Left ventricle myocardium superior (tissue), 1 donor: ENCODE measurements around the gene COL27A1. TPM values are rescaled to one million over a fixed set of nuclear protein-coding genes. Genes with fewer than 3 reads are reported as not detected.
A peak's percentile ranks its signal among the peaks of the same experiment; 100 is the strongest.
"Not testable (repeated sequence)": the region's sequence is repeated elsewhere in the genome, so short reads cannot be mapped to it uniquely, and the experiment has no call there.

Source experiments
- ATAC-seq: fragments of 200-7000 bp; cut with Tn5 transposase; one replicate; pipeline ENCODE4 v1.9.1; 2020; ENCODE audit warnings: mild to moderate bottlenecking, moderate library complexity
- DNase-seq: peaks from one replicate; pipeline ENCODE4 v3.0.0-alpha.2; 2020
- intact Hi-C: fragments of 100-400 bp; cut with micrococcal nuclease; formaldehyde crosslinking; loops from one replicate; pipeline ENCODE4 v1.11.0; 2022
- total RNA-seq: library from RNA; stranded (reverse); fragmentation: NEBNext Ultra II Directional; extraction: Animal tissue kit (Norgen Biotek cat#: 25700); gene quantifications from one replicate; pipeline ENCODE4 v1.2.1, GENCODE V29; 2021
- donor health status: DM: no; HTN: yes; CAD: no; lungs with severe emphysema.

The COL27A1 gene
- total RNA-seq, 1 donor from 2014 or later: 11.0 TPM

GRCh38 chr9:114176624-114177291 lies 21.4 kb downstream of the COL27A1 start:
- DNase-seq: no peak
- no peak for ATAC-seq
- intact Hi-C loops: no loop called here

- no peak for DNase-seq
- intact Hi-C loops: no loop called here
- no peak for ATAC-seq
Measured at GRCh38 chr9:114177423-114178064, 22.2 kb downstream of the COL27A1 start.

GRCh38 chr9:114178076-114178475 lies 22.7 kb downstream of the COL27A1 start:
- intact Hi-C loops: no loop called here
- DNase-seq (no peak), ATAC-seq (no peak)

- DNase-seq: peak; percentile 79
- intact Hi-C loops: no loop called here
- peak; percentile 82 for ATAC-seq
Measured at GRCh38 chr9:114178756-114179450, 23.6 kb downstream of the COL27A1 start.

- no peak for DNase-seq
- intact Hi-C loops: no loop called here
Measured at GRCh38 chr9:114179516-114179915, 24.2 kb downstream of the COL27A1 start.

GRCh38 chr9:114180696-114181606 lies 25.6 kb downstream of the COL27A1 start:
- DNase-seq (peak; percentile 49), ATAC-seq (peak; percentile 51)
- intact Hi-C loops: no loop called here

More at GRCh38 chr9:114179516-114179915, 24.2 kb downstream of the COL27A1 start:
- no peak for ATAC-seq

- ATAC-seq: peak; percentile 57
- intact Hi-C loops: no loop called here
- peak; percentile 52 for DNase-seq
Measured at GRCh38 chr9:114181607-114182409, 26.5 kb downstream of the COL27A1 start.

- DNase-seq: no peak
- ATAC-seq: no peak
- intact Hi-C loops: no loop called here
Measured at GRCh38 chr9:114183006-114183405, 27.7 kb downstream of the COL27A1 start.

GRCh38 chr9:114184071-114184470 lies 28.7 kb downstream of the COL27A1 start:
- intact Hi-C loops: no loop called here
- no peak for ATAC-seq
- DNase-seq: no peak

GRCh38 chr9:114184866-114185265 lies 29.5 kb downstream of the COL27A1 start:
- ATAC-seq (no peak), DNase-seq (peak; percentile 2)
- intact Hi-C loops: no loop called here

GRCh38 chr9:114185570-114186490 lies 30.5 kb downstream of the COL27A1 start:
- intact Hi-C loops: no loop called here
- DNase-seq: peak; percentile 5
- no peak for ATAC-seq

- ATAC-seq (no peak), DNase-seq (peak; percentile 12)
- intact Hi-C loops: no loop called here
Measured at GRCh38 chr9:114186605-114187289, 31.4 kb downstream of the COL27A1 start.

- intact Hi-C loops: no loop called here
- no peak for DNase-seq
Measured at GRCh38 chr9:114187827-114188226, 32.5 kb downstream of the COL27A1 start.

GRCh38 chr9:114189823-114190562 lies 34.7 kb downstream of the COL27A1 start:
- intact Hi-C loops: no loop called here
- DNase-seq (peak; percentile 2), ATAC-seq (no peak)

More at GRCh38 chr9:114187827-114188226, 32.5 kb downstream of the COL27A1 start:
- no peak for ATAC-seq

- DNase-seq: no peak
- intact Hi-C loops: no loop called here
- no peak for ATAC-seq
Measured at GRCh38 chr9:114190563-114190905, 35.2 kb downstream of the COL27A1 start.

- ATAC-seq, intact Hi-C loops, DNase-seq: not testable (repeated sequence)
Measured at GRCh38 chr9:114191402-114191801, 36.1 kb downstream of the COL27A1 start.
